Tibial nerve (tissue), 4 donors: Measurements from ENCODE around the gene ARL6. TPM values are rescaled to one million over a fixed set of nuclear protein-coding genes. Genes with fewer than 3 reads are reported as not detected.
"Not testable (repeated sequence)": the region's sequence is repeated elsewhere in the genome, so short reads cannot be mapped to it uniquely, and the experiment has no call there.

Source experiments
- DNase-seq, 2 donors: peaks; one replicate each; pipeline ENCODE4 v3.0.0-alpha.2; 2019; ENCODE audit warnings: low spot score in 2 of 2
- H3K27ac ChIP-seq, 4 donors: fragments of 200-600 bp; sonication (generic) in 3 of 4; one replicate each; pipeline ENCODE4 v1.5.1; 2017 to 2019; ENCODE audit warnings: mild to moderate bottlenecking in 1 of 4
- H3K27me3 ChIP-seq, 2 donors: fragments of 200-600 bp; sonication (generic) in 1 of 2; one replicate each; pipeline versions ENCODE4 v1.5.1 to v1.6.0; 2017 to 2019
- H3K36me3 ChIP-seq, 3 donors: fragments of 200-600 bp; sonication (generic); one replicate each; pipeline ENCODE4 v1.5.1; 2018 to 2019
- H3K4me1 ChIP-seq, 4 donors: fragments of 200-600 bp; sonication (generic) in 3 of 4; one replicate each; pipeline ENCODE4 v1.5.1; 2017 to 2019
- H3K4me3 ChIP-seq, 4 donors: fragments of 200-600 bp; sonication (generic) in 3 of 4; one replicate each; pipeline ENCODE4 v1.5.1; 2017 to 2019; ENCODE audit warnings: mild to moderate bottlenecking in 1 of 4, moderate library complexity in 1 of 4
- H3K9me3 ChIP-seq, 4 donors: fragments of 200-600 bp; sonication (generic) in 3 of 4; one replicate each; pipeline ENCODE4 v1.5.1; 2017 to 2019
- CTCF ChIP-seq, 5 experiments: fragments of 200-600 bp in 3 of 5; fragments of 450-650 bp in 2 of 5; sonication (generic) in 3 of 5; IDR thresholded peaks; one replicate each; pipeline ENCODE4 v1.5.1; 2016 to 2019; ENCODE audit warnings: antibody characterized with exemption in 5 of 5, mild to moderate bottlenecking in 3 of 5, moderate library complexity in 2 of 5
- EP300 ChIP-seq, 2 donors: sonication (generic); formaldehyde crosslinking; IDR thresholded peaks; one replicate each; pipeline ENCODE4 v1.6.1; 2017; ENCODE audit warnings: antibody characterized with exemption in 2 of 2, mild to moderate bottlenecking in 1 of 2
- POLR2A ChIP-seq, 2 donors: fragments of 450-650 bp; IDR thresholded peaks; one replicate each; pipeline ENCODE4 v1.6.1; 2017; ENCODE audit warnings: antibody characterized with exemption in 2 of 2, mild to moderate bottlenecking in 2 of 2, moderate library complexity in 2 of 2
- WGBS, 2 donors: methylation state at CpG; one replicate each; pipeline ENCODE4 v1.1.5; 2018; 5-methylcytosine and 5-hydroxymethylcytosine counted together
- total RNA-seq, 4 donors: library from RNA; depleted of rRNA; stranded (reverse); fragments of >200 nt; gene quantifications; one replicate each; pipeline ENCODE4 v1.1.0, GENCODE V29; 2016

The ARL6 gene
- total RNA-seq, 4 donors from 2014 or later, result 7.6 to 18.6 (median 14.4) TPM

GRCh38 chr3:97825101-97825500, 60.5 kb downstream of the ARL6 start:
- H3K9me3 ChIP-seq, result no peaks in the 10 kb centered on the region
- no peaks in the 10 kb centered on the region for H3K27me3 ChIP-seq
- TF ChIP-seq EP300 (IDR thresholded peaks at IDR 0.05) (no peak), CTCF (IDR thresholded peaks at IDR 0.05) (no peak), POLR2A (IDR thresholded peaks at IDR 0.05) (no peak)
- no peak for DNase-seq
- peaks cover 0 to 67% (median 5%) of the 10 kb centered on the region in 4 donors for H3K4me1 ChIP-seq
- no peak overlapping the region for H3K4me3 ChIP-seq
- WGBS, 2 donors, result 87 to 96% methylated on average over 1 of the region's 1 CpG
- no peaks in the 10 kb centered on the region for H3K36me3 ChIP-seq
- no peak overlapping the region for H3K27ac ChIP-seq

- H3K4me1 ChIP-seq, result peaks cover 0 to 59% (median 6%) of the 10 kb centered on the region in 4 donors
- 36 to 48% methylated on average over 2 of the region's 2 CpGs for WGBS, 2 donors
- no peak for TF ChIP-seq POLR2A (IDR thresholded peaks at IDR 0.05)
- no peak for TF ChIP-seq CTCF (IDR thresholded peaks at IDR 0.05)
- no peak for TF ChIP-seq EP300 (IDR thresholded peaks at IDR 0.05)
Measured at GRCh38 chr3:97827741-97828471, 63.3 kb downstream of the ARL6 start.

GRCh38 chr3:97829198-97829597, 64.6 kb downstream of the ARL6 start:
- TF ChIP-seq EP300 (IDR thresholded peaks at IDR 0.05) (no peak), CTCF (IDR thresholded peaks at IDR 0.05) (no peak), POLR2A (IDR thresholded peaks at IDR 0.05) (no peak)
- Histone ChIP-seq H3K4me1 (peaks cover 0 to 47% (median 1%) of the 10 kb centered on the region in 4 donors), H3K4me3 (no peak overlapping the region), H3K36me3 (no peaks in the 10 kb centered on the region), H3K27ac (no peak overlapping the region), H3K27me3 (no peaks in the 10 kb centered on the region), H3K9me3 (no peaks in the 10 kb centered on the region)
- 81 to 95% methylated on average over 2 of the region's 2 CpGs for WGBS, 2 donors
- no peak for DNase-seq

More at GRCh38 chr3:97827741-97828471, 63.3 kb downstream of the ARL6 start:
- no peaks in the 10 kb centered on the region for H3K9me3 ChIP-seq
- no peaks in the 10 kb centered on the region for H3K36me3 ChIP-seq
- H3K27me3 ChIP-seq, result no peaks in the 10 kb centered on the region
- no peak for DNase-seq
- H3K27ac ChIP-seq, result no peak overlapping the region
- no peak overlapping the region for H3K4me3 ChIP-seq

GRCh38 chr3:97830638-97831037, 66.1 kb downstream of the ARL6 start:
- Histone ChIP-seq H3K27me3 (no peaks in the 10 kb centered on the region), H3K4me3 (no peak overlapping the region), H3K27ac (no peak overlapping the region), H3K4me1 (peaks cover 0 to 33% (median 1%) of the 10 kb centered on the region in 4 donors), H3K36me3 (no peaks in the 10 kb centered on the region), H3K9me3 (no peaks in the 10 kb centered on the region)
- 39 to 48% methylated on average over 2 of the region's 2 CpGs for WGBS, 2 donors
- no peak for DNase-seq
- TF ChIP-seq CTCF (IDR thresholded peaks at IDR 0.05) (no peak), EP300 (IDR thresholded peaks at IDR 0.05) (no peak), POLR2A (IDR thresholded peaks at IDR 0.05) (no peak)

- 96 to 100% methylated on average over 1 of the region's 1 CpG for WGBS, 2 donors
- H3K27me3 ChIP-seq, result no peaks in the 10 kb centered on the region
- H3K36me3 ChIP-seq, result no peaks in the 10 kb centered on the region
- H3K27ac ChIP-seq, result no peak overlapping the region
- DNase-seq, result no peak
- no peak for TF ChIP-seq POLR2A (IDR thresholded peaks at IDR 0.05)
- no peak for TF ChIP-seq EP300 (IDR thresholded peaks at IDR 0.05)
- TF ChIP-seq CTCF (IDR thresholded peaks at IDR 0.05), result no peak
- H3K9me3 ChIP-seq, result no peaks in the 10 kb centered on the region
- H3K4me3 ChIP-seq, result no peak overlapping the region
- H3K4me1 ChIP-seq, result peaks cover 0 to 28% (median 1%) of the 10 kb centered on the region in 4 donors
Measured at GRCh38 chr3:97831140-97831539, 66.6 kb downstream of the ARL6 start.

GRCh38 chr3:97833184-97833583, 68.6 kb downstream of the ARL6 start:
- not testable (repeated sequence) for DNase-seq, H3K4me3 ChIP-seq, H3K27me3 ChIP-seq, H3K36me3 ChIP-seq, H3K27ac ChIP-seq, H3K9me3 ChIP-seq
- H3K4me1 ChIP-seq, result peaks cover 0 to 19% (median 1%) of the 10 kb centered on the region in 4 donors
- 89 to 94% methylated on average over 4 of the region's 4 CpGs for WGBS, 2 donors
